GM12872 (cell line): Measurements from ENCODE around the gene ANO8.

Experiments
- CTCF ChIP-seq: IDR thresholded peaks from 3 replicates; pipeline ENCODE4 v1.5.1; 2011; ENCODE audit warnings: low read depth, mild to moderate bottlenecking, low read length, moderate library complexity; ENCODE audit not compliant: insufficient read depth

The ANO8 gene

GRCh38 chr19:17334414-17335409, at the start of gene ANO8:
ANO8 (minus strand) TSS chr19:17334855; CDS start chr19:17334670, 185 bp downstream.
- TF ChIP-seq CTCF, result no peak

GRCh38 chr19:17380426-17381138, 45.9 kb upstream of the ANO8 start:
- no peak for TF ChIP-seq CTCF

- TF ChIP-seq CTCF, result no peak
Observed at GRCh38 chr19:17379221-17379631, 44.6 kb upstream of the ANO8 start.

GRCh38 chr19:17378271-17378670, 43.6 kb upstream of the ANO8 start:
- no peak for TF ChIP-seq CTCF

- TF ChIP-seq CTCF, result no peak
Observed at GRCh38 chr19:17376935-17377600, 42.4 kb upstream of the ANO8 start, which contains the start of gene PLVAP. PLVAP (minus strand) TSS chr19:17377342; CDS start chr19:17377288, 54 bp downstream.

GRCh38 chr19:17370026-17370587, 35.5 kb upstream of the ANO8 start:
- TF ChIP-seq CTCF, result no peak

GRCh38 chr19:17365361-17365760, 30.7 kb upstream of the ANO8 start:
- no peak for TF ChIP-seq CTCF
